GM18499 (cell line): Measurements from ENCODE around the gene AQP12B.

Source experiments
- ATAC-seq: cut with Tn5 transposase; IDR thresholded peaks from one replicate; pipeline ENCODE4 v1.9.1; 2021; ENCODE audit warnings: moderate number of reproducible peaks; ENCODE audit not compliant: insufficient read depth, unreplicated experiment

Gene AQP12B

DNA sequence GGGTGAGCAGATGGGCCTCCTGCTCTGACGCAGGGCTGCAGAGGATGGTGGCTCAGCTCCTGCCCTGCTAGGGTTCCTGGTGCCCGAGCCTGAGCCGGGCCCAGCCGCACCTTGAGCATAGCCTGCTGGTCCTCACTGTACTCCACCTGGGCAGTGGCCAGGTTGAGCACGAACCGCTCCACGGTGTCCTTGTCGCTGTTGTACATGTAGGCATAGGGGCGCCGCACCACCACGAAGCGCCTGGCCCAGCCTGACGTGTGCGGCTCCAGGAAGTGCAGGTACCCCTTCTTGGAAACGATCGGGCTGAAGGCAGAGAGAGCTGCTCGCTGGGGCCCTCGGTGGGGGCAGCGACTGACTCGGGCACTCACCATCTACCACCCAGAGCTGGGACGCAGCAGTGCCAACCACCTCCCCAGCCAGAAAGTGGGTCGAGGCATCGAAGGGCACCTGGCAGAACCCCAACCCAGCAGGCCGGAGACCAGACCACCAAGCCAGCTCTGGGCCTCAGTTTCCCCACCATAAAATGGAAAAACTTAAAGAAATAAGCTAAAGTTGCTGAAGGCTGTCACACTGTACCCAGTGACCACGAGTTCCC, 36.3 kb upstream of the AQP12B start:
- ATAC-seq = no peak

DNA sequence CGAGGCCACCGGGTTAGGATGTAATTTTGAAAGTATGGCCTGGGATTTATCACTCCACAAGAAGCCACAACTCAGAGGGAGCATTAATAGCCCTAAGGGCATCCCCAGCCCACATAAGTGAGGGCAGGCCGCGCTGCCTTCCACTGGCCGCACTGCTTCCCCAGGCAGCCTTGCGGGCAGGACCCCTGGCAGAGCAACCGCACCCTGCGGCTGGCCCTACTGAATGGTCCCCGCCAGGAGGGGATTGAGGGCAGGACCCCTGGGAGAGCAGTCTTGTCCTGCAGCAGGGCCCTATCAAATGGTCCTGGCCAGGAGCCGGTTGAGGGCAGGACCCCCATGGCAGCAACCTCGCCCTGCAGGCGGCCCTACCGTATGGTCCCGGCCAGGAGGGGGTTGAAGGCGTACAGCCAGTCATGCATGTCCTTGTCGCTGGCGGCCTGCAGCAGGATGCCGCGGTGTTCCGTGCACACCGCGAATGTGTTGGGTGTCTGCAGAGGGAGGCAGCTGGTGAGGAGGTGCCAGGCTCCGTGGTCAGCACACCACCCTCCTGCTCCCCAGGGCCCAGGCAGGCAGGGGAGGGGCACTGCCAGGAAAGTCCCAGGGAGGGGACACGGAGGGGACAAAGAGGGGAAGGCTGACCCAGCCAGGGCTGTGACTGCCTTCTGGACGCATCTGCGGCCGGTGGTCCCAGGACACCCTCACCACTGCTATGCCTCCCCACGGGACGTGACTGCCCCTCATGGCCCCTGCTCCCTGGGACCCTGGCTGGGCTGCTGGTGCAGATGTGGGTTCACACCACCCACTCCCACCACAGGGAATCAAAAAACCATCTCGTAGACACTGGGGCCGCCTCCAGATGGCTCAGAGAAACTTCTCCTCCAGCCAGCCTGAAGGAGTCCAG, 35.2 kb upstream of the AQP12B start:
- no peak for ATAC-seq

DNA sequence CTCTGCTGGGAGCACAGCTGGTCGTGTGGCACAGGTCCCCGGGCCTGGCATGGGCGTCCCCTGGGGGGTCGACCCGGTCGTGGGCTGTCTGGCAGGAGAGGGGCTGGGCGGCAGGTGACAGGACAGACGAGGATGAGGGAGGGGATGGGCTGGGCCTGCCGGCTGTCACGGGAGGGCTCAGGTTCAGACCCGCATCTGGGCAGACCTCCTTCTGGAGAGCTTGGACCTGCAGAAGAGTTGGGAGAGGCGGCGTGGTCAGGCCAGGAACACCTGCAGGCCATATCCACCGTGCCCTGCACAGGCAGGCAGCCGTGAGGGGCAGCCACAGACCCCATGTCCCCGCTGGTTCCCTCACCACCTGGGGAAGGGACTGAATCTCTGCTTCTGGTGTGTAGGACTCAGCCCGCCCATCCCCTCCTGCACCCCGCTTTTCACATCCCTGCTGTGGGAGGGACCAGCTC, 34.5 kb upstream of the AQP12B start:
- no peak for ATAC-seq

DNA sequence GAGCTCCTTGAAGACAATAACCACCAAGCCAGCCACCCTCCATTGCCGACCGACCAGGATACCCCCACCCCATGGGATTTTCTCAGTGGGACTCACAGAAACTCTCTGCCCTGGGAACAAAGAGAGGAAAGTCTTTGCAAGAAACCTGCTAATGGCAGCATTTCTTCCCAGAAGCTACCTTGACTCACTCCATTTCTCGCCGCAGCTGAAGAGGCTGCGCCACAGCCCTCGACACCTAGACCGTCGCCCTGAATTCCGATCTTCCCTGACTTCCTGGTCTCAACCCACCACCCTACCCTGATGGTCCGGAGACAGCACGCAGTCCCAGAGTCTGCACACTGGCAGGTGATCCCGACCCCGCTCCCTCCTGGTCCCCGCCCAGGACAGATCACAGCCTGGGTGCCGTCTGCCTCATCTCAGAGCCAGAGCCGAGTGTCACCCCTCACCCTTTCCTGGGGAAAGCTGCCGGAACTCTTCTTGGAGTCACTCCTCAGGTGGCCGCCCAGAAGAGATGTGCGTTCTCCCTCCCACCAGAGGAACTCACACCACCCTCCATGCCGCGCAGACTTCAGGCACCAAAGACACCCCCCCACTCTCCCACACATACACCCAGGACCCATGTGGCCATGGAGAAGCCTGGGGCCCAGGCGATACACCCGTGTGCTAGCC, 33.6 kb upstream of the AQP12B start:
- ATAC-seq = no peak

DNA sequence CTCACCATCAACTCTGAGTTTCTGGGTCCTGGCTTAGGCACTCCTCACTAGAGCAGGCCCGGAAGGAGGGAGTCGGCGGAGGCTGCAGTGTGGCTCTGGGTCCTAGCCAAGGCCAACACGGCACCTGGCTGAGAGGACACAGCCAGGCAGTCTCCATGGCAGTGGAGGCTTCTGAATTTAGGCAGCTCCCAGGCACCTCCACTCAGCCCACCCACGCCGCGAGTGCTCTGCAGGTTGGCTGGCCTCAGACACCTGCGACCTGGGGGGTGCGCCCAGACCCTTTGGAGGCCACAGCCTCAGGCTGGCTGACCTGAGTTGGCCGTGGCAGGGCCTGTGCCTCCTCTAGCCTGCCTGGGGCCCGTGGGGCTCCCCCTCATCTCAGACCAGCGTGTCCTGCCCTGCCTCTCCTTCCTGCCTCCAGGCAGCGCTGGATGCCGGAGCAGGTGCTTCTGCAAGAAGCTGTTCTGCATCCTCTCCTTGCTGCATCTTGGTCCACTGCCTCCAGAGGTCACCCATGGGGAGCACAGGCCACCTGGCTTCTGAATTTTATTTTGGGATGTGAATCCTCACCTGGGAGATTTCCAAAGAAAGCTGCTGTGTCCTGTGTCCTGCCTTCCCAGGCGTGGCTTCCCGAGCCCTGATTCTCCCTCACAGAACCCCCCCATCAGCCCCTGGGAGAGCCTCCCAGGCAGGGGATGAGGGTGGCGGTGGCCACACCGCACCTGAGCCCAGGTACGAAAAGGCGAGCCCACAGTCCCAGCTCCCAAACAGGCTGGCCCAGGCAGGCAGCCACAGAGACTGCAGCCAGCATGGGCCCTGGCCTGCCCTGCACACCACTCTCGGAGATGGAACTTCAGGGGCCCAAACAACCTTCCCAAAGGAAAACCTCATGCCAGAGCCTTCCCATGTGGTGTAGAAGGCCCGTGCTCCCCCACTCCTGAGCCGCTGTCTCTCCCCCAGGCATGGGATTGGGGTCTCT, 32.4 kb upstream of the AQP12B start:
- ATAC-seq = no peak

DNA sequence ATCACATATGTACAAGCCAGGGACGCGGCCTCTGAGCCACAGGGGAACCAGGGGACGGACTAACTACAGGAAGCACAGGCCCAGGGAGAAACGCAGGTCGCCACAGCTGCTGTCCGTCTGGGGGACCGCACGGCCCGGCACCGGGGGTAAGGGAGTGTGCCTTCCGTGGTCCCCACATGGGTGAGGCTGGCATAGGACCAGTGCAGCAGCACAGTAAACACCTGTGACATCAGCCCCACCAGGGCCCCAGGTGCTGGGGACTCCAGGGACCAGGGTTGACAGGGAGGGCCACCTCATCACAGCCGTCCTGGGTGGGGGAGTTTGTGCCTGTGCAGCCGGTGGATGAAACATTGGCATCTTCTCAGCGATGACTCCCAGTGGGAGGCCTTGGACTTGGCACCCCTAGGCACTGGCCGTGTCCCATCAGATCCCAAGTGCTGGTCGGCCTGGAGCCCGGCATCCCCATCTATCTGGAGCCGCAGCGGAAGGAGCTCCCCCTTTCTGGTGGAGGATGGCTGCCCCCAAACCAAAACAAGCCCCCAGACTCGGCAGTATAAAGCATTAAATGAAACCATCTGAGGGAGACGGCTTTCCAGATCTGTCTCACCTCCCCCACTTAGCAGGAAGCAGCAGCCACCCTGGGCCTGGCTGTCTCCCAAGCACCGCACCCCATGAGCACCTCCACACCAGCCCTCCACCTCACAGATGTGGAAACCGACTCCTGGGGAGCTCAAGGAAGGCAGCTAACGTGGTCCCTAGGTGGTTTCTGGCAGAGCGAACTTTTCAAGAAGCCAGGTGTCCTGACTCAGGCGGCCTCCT, 31.5 kb upstream of the AQP12B start:
- ATAC-seq = no peak

DNA sequence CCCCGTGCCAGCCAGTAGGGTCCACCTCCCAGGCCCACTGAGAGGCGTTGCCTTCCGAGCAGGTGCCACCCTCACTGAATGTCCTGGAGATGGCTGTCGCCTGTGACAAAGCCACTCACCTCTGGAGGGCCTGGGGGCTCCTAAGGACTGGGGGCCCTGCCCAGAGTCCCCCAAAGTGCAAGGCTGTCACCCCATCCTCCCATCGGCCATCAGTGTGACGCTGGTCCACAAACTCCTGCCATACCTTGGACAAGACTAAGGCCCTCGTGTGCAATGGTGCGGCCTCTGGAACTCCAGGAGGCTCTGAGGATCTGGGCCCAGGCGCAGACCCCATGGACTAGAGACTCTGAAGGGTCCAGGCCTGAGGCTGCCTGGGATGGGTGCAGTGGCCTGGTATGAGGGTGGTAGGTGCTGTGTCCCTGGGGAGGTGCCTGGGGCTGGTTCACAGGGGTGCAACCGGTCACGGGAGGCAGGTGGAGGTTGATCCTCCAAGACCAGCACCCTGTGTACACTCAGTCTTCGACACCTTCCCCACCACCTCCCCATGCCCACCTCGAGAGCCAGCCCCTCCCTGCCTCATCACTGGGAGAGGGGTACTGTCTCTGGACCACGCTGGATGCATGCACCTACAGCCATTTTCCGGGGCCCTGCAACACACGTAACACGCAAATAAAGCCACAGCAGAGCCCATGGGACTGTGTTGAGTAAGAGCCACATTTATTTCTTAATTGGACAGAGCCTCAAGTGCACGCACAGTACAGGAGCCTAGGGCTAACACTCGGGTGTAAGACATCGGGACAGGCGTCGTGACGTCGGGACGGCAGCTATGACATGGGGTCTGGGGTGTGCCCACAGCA, 30.6 kb upstream of the AQP12B start:
- no peak for ATAC-seq

DNA sequence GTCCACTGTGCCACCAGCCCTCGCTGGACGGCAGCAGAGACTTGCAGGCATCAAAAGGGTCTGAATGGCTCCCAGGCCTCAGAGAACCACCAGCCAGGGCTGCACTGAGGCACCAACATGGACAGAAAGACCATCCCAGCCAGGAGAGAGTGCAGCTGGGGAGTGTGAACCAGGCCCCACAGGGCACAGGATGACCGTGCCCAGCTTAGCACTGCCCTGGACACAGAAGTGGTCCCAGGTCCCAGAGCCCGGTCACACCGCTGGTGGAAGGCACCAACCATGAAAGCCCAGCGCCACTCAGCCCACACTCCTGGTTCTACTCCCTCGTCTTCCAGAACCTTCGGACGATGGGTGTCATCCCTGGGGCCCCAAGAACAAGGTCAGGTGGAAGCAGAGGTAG, 29.4 kb upstream of the AQP12B start:
- ATAC-seq = no peak

DNA sequence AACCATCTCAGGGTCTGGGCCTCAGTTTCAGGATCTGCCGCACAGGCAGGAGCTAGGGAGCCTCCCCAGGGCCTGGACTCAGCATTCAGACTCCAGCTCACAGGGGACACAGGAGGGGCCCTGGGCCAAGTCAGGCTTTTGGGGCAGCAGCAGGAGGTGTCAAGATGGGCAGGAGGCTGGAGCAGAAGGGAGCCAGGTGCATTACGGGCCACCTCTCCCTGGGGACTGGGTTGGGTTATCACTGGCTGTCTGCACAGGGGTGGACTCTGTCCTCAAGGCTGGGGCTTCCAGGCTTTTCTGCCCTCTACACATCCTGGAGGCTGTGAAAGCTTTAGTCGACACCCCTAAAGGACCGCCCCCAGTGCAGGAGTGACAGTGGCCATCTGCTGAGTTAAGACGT, 29.0 kb upstream of the AQP12B start:
- ATAC-seq = no peak

DNA sequence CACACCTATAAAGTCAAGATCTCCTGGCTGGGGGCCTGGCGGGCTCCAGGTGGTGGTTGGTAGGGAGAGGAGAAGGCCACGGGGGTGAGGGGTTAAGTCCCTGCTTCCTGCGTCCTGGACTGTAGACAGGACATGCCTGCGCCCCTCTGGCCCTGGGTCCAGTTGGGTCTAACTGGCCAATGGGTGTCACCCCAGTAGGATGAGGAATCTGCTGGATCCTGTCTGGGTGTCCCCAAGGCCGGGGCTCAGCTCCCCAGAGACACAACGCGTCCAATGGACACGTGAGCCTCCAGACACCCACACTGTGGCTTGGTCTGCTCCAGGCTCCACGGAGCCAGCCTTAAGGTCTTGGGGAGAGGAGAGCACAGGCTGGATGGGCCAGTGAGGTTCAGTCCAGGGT, 28.6 kb upstream of the AQP12B start:
- ATAC-seq = no peak

DNA sequence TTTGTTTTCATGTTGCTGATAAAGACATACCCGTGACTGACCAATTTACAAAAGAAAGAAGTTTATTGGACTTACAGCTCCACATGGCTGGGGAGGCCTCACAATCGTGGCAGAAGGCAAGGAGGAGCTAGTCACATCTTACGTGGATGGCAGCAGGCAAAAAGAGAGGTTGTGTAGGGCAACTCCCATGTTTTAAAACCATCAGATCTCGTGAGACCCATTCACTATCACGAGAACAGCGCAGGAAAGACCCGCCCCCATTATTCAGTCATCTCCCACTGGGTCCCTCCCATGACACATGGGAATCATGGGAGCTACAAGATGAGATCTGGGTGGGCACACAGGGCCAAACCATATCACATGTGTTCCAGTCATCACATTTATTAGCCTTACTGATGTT, 25.8 kb upstream of the AQP12B start:
- ATAC-seq = no peak

DNA sequence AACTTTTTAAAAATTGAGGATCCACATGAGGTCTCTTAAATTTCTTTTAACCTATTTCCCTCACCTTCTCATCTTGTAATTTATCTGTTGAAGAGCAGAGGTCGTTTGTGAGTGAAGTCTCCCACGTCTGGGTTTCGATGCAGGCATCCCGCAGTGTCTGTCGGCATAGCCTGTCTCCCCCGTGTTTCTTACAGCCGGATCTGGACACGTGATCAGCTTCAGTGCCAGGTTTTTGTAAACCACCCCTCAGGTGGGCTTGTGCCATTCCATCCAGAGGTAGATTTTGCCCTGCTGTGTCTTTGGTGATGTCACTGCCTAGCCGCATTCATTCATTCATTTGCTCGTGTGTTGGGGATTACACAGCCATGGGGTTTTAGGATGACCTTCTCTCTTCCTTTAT, 25.1 kb upstream of the AQP12B start:
- no peak for ATAC-seq

DNA sequence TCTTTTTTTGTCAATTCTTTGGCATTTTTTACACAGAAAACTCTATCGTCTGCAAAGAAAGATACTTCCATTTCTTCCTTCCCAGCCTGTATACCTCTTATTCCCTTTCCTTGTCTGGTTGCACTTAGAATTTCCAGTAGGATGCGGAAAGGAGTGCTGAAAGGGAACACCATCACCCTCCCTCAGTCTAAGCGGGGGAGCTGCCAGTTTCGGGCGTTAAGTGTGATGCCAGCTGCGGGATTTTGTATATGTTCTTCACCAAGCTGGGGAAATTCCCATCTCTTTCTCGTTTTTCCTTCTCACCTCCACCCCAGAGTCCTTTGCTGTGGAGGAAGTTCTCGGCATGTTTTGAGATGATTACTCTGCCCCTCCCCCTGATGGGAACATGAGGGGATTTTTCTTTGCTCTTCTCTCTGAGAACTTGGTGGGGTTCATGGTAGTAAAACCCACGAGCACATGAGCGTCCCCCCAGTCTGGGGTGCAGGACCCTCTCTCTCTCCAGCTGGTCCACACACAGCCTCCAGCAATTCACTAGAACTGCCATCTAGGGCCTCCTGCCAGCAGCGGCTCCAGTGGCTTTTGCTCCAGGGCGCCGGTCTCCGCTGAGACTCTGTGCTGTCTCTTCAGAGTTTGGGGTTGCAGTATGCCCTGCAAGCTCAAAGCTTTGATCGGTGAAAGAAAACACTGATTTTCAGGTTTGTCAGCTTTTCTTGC, 24.5 kb upstream of the AQP12B start:
- ATAC-seq = no peak

DNA sequence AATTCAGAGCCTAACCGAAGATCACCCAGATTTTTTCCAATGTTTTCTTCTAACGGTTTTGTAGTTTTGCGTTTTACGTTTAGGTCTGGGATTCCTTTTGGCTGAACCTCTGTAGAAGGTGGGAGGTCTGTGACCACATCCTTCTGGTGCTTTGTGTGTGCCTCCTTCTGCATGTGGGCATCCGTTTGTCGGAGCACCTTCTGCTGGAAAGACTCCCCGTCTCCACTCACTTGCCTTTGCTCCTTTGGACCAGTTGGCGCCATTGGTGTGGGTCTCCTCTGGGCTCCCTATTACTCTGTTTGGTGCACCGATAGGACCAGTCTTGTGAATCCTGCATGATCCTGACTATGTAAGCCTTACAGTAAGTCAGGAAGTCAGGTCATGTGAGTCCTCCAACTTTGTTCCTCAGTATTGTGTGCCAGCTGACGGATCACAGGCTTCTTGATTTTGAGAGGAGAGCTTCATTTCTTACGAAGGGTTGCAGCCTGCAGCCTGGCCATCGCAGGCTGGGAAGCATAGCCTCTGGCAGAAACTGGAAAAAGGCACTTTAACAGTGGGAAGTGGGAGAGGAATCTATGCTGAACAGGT, 22.6 kb upstream of the AQP12B start:
- no peak for ATAC-seq

DNA sequence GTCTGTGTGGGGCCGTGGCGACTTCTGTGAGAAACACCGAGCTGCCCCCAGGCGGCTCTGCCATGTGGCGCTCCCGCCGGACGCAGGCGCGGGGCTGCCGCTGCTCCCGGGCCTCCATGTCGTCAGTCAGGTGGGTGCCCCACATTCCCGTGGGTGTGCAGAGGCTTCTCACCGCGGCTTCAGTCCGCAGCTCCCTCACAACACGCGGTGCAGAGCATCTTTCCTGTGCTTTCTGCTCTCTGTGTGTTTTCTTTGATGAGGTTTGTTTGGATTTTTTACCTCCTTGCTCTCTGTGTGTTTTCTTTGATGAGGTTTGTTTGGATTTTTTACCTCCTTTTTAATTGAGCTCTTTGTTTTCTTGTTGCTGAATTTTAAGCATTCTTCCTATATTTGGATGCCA, 22.0 kb upstream of the AQP12B start:
- ATAC-seq = no peak

DNA sequence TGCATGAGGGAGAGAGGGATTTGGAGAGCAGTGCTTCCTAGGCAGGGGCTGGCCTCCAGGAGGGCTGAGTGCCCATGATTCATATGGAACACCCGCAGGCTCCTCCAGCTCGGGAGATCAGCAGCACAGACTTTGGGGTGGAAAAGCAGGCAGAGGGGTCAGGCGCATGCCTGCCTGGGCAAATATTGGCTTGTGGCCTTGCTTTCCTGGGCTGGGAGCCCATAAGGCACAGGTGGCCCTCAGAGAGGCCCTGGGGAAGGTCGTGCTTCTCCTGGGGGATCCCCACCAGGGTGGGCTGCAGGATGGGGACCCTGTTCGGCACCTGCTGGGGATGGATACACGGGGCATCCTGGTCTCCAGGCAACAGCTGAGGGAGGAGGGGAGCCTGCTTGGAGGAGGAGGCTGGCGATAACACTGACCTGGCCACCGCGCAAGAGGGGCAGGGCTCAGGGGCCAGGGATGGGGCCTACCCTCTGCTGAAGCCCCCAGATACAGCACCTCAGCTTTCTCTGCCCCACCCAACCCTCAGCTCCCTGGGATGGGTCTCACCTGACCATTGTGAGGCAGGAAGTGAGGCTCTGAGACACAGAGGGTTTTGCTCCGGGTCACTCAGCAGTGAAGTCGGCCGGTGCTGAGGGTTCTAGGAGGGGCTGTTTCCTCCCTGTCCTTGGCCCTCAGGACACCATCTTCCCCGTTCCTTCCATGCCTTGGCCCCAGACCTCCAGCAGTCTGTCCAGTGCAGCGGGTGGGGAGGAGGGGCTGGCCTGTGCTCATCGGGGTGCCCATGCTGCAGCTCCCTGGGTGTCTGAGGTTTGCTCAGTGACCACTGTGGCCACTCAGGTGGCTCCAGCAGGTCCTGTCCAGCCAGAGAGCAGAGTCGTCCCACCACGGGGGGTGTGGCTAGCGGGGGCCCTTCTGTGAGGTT, 21.0 kb upstream of the AQP12B start:
- no peak for ATAC-seq

DNA sequence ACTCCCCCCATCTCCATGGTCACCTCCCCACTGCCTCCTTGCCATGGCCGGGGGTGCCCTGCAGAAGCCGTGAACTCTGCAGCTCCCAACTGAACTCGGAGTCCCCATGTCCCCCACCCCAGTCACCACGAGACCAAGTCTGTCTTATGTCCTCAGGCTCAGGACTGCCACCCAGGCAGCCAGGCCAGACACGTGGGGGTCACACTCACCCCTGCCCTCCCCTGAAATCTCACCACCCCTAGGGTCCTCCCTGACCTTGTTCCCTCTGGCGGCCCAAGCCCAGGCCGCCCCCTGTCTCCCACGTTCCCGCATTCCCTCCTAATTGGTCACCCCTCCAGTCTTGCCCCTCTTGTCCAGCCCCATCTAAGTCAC, 19.9 kb upstream of the AQP12B start:
- no peak for ATAC-seq
